ENCODE measurements around the gene AMBP.

The AMBP gene

GRCh38 chr9:114071197-114071795, 6.8 kb downstream of the AMBP start:
- no peak for DNase-seq

DNA sequence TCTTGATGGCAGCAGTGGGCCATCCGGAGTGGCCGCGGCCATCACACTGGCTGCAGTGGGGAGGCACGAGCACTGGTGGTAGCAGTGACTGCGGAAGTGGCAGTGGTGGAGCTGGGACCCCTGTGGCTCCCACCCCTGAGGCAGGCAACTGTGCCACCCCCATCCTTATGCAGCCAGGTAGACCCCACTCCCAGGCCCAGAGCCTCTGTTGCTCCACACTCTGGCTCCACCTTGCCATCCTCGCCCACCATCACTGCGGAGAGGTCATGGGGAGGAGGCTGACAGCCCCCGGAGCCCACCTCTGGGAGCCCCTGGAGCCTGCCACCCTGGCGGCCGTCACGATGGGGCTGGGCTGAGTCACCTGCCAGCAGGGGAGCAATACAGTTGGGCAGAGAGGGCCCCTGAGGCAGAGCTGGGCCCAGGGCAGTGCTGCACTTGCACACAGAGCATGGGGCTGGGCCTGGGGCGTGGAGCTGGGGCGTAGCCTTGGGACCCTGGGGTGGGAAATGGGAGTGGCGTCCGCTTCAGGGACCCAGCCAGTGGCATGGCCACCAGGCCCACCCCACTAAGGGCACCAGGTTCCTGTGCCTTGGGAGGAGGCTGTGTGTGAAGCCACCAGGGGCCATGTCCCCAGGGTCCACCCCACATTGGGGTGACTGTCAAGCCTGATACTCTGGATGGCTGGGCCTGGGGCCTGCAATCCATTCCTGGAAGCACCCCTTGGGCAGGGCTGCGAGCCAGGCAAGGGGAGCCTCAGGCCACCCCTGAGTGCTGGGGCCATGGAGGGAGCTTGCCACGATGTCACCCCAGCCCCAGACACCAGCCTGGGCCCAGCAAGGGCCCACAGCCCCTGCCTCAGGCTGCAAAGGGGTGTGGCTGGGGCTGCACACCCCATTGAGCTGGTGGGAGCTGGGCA, 7.7 kb downstream of the AMBP start:
- DNase-seq, result no peak

- DNase-seq, result no peak
Measured at GRCh38 chr9:114069476-114070187, 8.5 kb downstream of the AMBP start.

DNA sequence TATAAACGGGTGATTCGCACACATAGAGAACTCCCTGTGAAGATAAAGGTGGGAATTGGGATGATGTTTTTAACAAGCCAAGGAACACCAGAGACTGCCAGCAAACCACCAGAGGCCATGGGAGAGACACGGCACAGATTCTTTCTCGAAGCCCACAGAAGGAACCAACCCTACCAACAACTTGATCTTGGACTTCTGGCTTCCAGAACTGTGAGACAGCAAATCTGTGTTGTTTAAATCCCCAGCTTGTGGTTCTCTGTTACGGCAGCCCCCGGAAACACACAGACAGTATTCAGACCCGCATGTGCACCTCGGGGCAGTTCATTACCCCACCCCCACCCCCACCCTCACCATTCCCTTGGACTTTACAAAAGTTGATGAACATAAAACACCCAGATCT, 12.8 kb downstream of the AMBP start:
- DNase-seq, result no peak

- no peak for DNase-seq
Measured at GRCh38 chr9:114061830-114062474, 16.1 kb downstream of the AMBP start.

DNA sequence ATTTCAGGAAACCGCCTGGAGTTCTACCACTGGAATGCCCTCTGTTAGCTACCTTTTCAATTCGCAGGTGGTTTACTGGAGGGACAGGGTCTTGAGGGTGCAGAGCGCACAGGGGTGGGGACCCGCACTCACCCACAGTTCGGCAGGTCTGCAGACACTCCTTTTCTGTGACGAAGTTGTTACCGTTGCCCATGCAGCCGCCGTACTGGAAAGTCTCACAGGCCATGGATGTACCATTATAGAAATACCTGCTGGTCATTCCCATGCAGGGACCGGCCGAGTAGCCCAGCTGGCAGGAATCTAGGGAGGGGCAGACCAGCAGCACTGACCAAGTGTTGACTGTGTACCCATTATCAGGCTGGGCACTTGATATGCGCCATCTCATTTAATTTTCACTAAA, 16.8 kb downstream of the AMBP start:
- DNase-seq, result no peak

GRCh38 chr9:114060711-114061110, 17.4 kb downstream of the AMBP start:
- DNase-seq, result no peak

DNA sequence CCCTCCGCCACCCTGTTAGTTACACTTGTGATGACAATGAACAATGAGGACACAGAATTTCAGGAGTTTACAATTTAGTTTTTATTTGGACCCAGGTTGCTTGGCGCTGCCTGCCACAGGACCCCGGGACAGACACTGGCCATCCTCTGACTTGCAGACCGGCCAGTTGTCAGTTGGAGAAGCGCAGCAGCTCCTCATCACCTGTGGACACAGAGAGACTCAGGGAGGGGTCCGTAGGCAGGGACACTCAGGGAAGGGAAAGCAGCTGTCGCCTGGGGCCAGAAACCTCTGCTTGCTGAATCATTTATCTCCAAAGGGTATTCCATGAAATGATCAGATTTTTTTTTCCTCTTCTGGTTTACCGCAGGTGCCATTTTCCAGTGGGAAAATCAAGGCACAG, 18.0 kb downstream of the AMBP start:
- no peak for DNase-seq

DNA sequence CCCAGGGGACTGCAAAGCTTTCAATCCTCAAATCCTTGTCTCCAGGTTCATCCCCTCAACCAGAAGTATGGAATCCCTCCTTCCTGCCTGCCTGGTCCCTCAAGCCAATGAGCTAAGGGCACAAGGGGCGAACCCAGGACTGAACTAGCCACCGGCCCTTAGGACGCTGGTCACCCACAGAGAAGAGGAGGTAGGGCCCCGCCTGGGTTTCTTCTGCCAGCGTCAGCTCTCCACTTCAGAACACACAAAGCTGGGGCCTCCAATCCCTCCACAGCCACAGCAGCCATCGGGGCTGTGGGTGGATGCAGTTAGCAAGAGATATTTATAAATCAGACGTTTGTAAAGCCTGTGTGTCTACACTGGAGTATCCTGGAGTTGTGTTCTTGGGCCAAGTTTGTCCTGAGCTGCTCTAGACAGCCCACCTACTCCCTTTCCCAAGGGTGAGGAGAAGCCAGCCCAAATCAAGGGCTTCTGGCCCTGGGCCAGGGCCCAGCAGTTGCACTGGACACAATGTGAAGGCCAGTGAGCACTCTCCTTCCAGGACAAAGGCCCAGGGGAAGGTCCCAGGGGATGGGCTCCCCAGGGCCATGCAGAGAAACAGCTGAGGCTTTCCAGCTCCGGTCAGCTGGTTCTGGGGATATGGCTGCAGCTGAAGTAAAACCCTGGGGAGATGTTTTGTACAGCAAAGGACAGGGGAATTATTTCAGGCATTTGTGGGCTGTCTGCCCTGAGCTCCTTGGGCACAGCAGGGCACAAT, 18.9 kb downstream of the AMBP start:
- DNase-seq, result no peak

GRCh38 chr9:114058688-114059046, 19.4 kb downstream of the AMBP start:
- DNase-seq, result no peak

- DNase-seq, result no peak
Measured at GRCh38 chr9:114057161-114057885, 20.8 kb downstream of the AMBP start.

DNA sequence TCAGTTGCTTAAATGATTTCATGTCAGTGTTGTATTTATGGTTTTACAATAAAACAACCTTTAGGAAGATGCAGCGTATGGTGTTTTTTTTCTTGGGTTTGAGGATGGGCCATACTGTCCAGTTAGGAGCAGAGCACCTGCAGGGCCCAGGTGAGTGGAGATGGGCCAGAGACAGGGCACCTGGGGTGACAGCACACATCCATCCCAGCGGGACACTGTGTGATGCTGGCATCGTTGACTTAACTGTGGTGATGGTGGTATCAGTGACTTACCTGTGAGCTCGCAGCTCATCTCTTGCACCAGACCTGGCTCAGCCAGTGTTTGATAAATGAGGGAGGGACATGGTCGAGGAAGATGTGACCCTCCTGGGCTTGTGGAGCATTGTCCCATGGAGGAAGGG, 21.6 kb downstream of the AMBP start:
- no peak for DNase-seq

- DNase-seq, result no peak
Measured at GRCh38 chr9:114055894-114056293, 22.2 kb downstream of the AMBP start.

DNA sequence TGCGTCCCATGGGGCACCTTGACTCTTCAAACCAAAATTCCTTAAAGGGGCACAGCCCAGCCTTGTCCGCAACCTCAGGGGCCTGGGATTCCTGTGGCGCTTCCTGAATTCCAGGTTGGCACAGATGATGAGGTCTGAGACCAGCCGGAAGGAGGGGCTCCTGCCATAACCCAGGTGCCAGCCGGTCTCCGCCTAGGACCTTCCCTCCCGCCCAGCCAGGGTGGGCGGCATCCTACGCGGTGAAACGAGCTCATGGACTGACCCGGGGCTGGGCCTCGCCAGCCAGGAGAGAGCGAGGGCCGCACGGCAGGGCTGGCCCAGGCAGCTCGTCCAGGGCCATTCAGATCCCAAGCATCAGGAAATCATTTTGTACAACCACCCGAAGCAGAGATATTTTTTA, 23.0 kb downstream of the AMBP start:
- no peak for DNase-seq

DNA sequence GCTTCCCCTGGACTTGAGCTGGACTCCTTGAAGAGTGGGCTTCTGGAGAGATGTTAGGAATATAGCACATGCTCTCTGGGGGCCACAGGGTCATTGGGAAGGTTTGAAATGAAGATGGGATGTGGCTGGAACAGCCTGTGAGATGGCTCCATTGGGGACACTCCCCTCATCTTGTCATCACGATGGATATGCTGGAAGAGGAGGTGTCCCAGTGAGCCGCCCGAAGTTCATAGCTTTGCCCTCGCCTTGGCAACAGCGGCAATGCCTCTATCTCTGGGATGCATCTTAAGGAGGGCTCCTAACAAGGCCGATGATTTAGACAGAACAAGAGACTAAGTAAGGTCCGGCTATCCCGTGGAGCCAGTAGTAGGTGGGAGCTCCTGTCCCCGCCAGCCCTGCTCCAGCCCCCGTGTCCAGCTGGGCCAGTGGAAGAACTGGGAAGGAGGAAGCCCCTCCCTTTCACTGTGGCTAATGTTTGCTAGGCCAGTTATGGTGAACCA, 23.9 kb downstream of the AMBP start:
- DNase-seq, result no peak

GRCh38 chr9:114053246-114054005, 24.7 kb downstream of the AMBP start:
- DNase-seq, result no peak

GRCh38 chr9:114051706-114052105, 26.4 kb downstream of the AMBP start:
- no peak for DNase-seq

GRCh38 chr9:114051281-114051680, 26.8 kb downstream of the AMBP start:
- DNase-seq, result no peak

DNA sequence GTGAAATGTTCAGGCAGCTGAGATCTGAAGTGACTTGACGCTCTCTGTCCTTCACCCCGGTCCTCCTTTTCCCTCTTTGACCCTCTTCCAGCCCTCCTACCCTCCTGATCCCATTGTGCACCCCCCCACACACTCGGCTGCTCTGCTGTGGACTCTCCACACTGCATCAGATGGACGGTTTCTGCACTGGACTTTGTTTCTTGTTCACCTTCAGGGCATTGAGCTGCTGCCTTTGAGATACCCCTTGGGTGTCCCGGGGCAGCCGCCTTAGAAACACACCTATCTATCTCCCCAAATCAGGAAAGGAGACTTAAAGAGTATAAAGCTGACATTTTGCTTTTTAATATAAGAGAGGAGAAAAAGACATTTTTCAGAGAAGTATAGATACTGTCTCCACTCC, 27.5 kb downstream of the AMBP start:
- DNase-seq, result no peak

DNA sequence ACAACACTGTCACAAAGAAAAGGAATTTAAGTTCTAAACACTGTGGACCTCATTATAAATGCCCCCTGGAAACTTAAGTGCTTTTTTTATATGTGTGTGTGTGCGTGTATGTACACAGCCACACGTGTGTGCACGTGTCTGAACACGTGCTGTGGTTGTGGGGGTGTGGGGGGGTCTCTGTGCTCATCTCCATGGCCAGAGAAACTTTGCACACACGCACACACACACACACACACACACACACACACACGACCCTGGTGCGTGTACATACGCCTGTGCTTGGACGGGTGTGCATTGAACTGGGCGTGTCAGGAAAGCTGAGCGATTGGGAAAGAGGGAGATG, 27.9 kb downstream of the AMBP start:
- no peak for DNase-seq
